Dermis blood vessel endothelial cell (primary cell): ENCODE results near the gene RGS16. TPM values are rescaled to one million over a fixed set of nuclear protein-coding genes. Genes with fewer than 3 reads are reported as not detected.

ENCODE experiments used
- DNase-seq: peaks from one replicate; pipeline ENCODE4 v3.0.0; 2010
- total RNA-seq: library from RNA; depleted of rRNA; stranded (reverse); fragments of >200 nt; gene quantifications from 2 replicates; pipeline ENCODE4 v1.2.3, GENCODE V29; 2014

RGS16 gene
- total RNA-seq, 1 donor from 2014 or later, result 2.0 TPM

DNA sequence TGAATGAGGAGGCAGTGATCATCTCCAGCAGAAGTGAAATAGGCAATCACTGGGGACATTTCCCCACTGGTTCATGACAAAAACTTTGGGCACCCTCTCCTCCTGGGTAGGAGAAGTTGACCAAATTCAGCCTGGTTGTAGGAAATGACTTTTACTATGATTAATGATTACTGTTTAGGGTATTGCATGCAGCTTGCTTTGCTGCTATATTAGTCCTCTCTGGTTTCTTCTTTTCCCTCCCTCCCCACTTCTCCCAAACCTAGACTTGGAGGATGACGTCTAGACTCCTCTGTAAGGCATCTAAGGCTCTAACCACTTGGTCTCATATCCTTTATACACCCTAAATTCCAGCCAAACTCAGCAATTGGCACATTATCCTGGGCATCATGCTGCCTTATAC is 3.4 kb upstream of the RGS16 start:
- DNase-seq, result no peak

DNA sequence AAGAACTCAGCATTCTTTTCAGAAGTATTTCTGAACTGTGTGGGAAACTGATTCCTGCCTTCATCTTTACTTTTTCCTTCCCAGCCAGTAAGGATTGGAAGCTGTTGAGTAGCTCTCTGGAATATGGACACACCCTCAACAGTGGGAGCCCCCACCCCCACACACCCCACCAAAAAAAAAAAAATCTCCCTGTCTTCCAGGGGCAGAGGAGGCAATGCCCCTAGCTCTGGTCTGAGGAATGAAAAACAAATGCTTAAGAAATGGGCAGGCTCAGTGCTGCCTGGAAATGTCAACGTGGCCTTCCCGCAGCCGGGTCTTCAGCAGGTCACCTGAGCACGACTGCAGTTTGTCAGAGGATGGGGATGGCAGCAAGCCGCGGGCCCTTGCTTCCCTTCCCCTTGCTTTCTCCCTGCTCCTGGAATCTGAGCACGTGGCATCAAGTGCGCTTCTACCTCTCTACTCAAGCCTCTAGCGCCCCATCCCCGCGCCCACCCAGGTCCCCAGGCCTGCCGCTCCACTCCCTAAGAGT is 479 bp downstream of the RGS16 start:
- DNase-seq, result no peak

DNA sequence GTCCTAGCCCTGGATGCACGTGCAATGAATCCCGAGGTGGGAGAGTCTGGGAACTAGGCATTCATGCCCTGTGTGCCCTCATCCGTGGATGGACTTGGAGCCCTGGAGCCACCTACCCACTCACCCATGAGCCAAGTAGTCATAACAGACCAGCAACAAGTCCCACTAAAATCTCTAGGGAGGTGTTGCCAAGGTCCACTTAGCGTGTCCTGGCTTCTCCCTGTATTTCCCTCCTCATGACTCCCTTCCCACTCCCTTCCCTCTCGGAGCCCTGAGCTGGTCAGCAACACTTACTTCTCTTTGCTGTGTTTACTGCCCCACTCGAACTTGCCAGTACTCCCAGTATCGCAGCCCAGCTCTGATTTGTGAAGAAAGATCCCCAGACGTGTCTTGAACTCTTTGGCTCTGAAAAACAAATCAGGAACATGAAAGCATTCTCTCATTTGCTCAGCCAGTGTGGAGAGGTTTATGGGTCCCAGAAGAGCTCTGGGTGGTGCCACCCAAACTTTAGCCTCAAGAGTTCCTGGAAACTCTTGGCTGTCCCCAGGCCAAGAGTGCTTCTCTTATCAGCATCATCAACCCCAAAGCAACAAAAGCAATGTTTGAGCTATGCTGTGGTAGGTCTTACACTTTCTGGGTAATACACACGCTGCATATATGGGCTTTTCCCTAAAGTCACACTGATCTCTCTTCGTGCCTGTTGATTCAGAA is 1.1 kb downstream of the RGS16 start:
- no peak for DNase-seq

DNA sequence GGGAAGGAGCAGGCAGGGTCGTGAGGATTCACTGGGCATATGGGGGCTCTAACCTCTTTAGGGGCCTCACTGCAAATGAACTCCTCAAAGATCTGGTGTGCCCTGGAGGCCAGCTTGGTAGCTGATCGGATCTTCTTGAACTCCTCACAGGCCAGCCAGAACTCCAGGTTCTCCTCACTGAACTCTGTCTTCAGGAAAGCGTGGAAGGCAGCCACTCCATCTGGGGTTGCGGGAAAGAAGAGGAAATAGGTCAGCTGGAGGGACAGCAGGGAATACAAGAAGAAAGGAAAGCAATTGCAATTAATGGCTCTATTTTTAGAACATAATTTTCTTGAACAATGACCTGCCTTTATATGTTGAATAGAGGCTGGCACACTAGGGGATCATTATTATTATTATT is 2.3 kb downstream of the RGS16 start:
- no peak for DNase-seq

- DNase-seq, result peak; percentile 87
Observed at GRCh38 chr1:182601416-182601786, 2.8 kb downstream of the RGS16 start.

DNA sequence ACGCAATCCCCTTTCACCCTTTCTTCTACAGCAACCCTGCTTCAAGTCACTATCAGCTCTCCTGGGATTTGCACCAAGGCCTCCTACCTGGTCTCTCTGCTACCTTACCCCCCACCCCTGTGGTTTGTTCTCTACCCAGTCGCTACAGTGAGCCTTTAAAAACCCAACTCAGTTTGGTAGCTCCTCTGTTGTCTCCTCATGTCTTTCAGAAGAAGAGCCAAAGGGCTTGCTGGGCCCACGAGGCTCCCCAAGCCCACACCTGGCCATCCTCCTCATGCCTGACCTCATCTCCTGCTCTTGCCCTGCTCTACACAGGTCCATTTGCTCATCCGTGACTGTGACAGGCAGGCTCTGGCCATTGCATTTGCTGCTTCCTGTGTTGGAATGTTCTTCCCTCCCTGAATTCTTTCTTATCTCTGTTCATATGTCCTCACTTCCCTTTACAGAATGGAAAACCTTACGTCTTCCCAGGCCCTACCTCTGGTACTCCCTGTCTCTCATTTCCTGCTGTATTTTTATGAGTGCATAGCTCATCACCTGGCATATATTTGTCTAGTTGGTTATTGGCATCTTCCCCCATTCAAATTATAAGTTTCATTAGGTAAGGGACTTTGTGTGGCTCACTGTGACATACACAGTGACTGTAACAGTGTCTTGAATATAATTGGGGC is 3.3 kb downstream of the RGS16 start:
- DNase-seq, result no peak

DNA sequence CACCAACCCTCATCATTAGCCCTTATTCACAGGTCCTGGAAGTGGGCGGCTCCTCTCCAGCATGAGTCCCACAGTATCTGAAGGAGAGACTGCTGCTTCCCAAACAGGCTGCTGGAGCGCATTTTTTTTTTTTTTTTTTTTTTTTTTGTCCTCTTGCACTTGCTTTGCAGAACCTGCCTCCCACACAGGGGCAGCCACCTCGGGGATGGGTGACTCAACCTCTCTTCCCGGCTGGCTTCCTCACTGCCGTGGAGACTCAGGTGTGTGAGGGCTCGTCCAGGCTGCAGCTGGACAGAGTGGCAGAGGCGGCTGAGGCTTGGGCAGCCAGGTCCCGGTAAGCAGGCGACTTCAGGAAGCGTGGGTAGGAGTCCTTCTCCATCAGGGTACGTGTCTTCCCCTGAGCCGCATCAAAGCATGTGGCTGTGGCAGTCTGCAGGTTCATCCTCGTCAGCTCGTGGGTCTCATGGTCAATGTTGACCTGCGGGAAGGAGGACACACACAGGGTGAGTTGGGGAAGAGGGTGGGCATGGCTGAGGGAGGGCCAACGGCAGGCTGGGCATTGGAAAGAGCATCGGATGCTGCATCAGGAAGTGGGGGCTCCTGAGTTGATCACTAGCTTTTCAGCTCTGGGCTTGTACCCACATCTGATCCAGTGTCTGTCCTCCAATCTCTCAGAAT is 4.0 kb downstream of the RGS16 start:
- DNase-seq, result no peak

- no peak for DNase-seq
Observed at GRCh38 chr1:182599339-182599738, 4.8 kb downstream of the RGS16 start.

DNA sequence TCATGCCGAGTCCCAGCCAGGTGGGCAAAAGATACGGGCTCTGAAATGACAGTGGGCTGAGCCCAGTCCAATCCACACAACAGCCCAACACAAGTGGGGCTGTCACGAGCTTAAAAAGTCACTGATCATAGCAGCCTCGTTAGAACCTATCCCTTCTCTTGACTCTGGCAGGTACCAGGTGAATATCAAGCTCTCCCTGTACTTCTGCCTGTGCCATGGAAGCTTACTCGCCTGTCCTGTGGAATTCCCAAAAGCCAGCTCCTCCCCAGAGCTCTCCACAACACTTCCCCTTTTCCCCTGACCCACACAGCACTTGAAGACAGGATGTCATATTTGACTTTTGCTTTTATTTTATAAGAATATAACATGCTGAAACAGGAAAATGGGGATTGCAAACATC is 5.9 kb downstream of the RGS16 start:
- no peak for DNase-seq

DNA sequence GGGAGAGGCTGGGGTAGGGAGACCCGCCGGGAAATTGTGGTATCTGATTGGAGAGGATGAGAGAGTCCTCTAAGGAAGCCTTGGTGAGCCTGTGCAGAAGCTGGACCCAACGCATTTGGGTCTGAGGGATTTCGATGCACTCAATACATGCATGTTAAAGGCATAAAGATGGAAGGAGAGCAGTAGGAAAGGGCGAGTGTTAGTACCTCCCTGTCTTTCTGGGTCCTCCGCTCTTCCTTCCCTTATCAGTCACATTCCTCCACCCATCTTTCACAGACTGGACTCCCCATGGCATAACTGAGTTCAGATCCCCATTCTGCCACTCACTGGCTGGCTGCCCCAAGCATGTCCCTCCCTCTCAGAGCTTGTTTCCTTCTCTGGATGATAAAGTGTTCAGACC is 7.3 kb downstream of the RGS16 start:
- no peak for DNase-seq

- DNase-seq, result peak; percentile 75
Observed at GRCh38 chr1:182595641-182596240, 8.4 kb downstream of the RGS16 start.

GRCh38 chr1:182589931-182590330 is 14.3 kb downstream of the RGS16 start:
- DNase-seq, result no peak

GRCh38 chr1:182589520-182589919 is 14.7 kb downstream of the RGS16 start:
- DNase-seq, result no peak

- peak; percentile 60 for DNase-seq
Observed at GRCh38 chr1:182588500-182589396, 15.4 kb downstream of the RGS16 start, which contains the start of gene RNASEL. Gene RNASEL, minus strand, starts transcription at chr1:182589256. Its CDS starts 2,450 bp downstream, at chr1:182586806.

DNA sequence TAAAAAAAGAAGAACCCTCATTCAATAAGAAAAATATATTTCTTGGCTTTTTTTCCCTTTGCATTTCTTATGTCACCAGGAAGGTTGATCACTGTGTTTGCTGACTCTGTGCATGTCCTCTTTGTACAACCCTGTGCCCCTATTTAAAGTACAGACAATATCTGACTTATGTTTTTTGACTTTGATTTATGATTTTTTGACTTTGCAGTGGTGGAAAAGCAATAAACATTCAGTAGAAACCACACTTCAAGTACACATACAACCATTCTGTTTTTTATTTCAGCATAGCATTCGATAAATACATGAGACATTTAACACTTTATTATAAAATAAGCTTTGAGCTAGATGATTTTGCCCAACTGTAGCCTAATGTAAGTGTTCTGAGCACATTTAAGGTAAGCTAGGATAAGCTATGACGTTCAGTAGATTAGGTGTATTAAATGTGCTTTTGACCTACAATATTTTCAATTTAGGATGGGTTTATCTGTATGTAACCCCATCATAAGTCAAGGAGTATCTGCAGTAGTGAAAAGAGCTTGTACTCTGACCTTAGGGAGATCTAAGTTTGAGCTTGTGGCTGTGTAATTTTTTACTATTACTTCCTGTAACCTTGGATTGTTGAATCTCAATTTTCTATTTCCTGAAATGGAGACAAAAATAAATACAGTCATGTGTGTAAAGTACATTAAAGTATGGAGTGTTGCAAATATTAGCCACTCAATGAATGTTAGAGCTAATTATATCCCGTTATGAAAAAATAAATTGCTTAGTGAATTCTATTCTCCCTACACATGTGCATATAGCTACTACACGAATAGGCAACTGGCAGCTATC is 16.3 kb downstream of the RGS16 start:
- DNase-seq, result no peak

DNA sequence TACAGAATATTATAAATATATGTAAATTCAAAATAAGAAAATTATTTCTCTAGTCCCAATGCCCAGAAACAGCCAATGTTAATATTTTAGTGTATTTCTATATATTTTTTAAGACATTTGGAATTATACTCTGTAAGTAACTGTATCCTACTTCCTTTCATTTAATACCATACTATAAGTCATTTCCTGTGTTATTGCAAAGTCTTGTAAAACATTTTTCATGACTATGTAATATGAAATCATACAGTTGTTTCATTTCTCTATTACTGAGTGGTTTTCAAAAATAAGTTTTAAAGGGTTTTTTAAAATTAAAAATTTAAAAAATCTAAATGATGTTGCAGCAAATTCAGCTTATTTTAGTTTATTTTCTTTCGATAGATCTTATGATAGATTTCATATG is 17.1 kb downstream of the RGS16 start:
- DNase-seq, result no peak

DNA sequence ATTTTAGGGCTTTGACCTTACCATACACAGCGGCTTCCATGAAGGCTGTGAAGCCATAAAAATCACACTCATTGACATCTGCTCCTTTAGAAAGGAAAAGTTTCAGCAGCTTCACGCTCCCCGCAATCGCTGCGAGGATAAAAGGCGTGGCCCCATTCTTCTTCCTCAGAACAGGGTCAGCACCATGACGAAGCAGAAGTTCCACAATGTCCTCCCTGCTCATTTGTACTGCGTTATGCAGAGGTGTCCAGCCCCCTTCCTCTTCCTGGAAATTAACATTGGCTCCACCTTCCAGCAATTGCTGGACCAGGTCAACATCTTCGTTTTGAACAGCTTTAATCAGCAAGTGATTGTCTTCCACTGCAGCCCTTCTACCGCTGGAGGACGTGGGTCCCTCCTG is 17.8 kb downstream of the RGS16 start:
- no peak for DNase-seq

GRCh38 chr1:182584746-182585145 is 19.4 kb downstream of the RGS16 start:
- no peak for DNase-seq

DNA sequence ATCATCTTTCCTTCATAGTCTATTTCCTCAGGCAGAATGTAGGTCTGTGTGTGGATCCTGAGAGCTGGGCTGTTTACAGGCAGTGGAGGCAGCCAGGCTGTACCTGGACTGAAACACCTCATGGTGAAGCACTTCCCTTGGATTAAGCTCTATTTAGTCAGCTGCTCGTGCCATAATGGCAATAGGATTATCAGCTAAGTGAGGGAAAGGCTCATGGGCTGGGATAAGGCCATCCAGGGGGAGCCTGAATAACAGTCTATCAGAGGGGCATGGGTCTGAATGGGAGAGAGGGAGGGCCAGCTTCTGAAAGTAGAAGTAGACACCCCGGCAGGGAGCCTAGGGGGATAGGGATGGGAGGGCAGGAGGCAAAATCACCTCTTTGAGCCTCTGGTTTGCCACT is 23.5 kb downstream of the RGS16 start:
- DNase-seq, result no peak

- DNase-seq, result no peak
Observed at GRCh38 chr1:182575540-182576149, 28.5 kb downstream of the RGS16 start.

DNA sequence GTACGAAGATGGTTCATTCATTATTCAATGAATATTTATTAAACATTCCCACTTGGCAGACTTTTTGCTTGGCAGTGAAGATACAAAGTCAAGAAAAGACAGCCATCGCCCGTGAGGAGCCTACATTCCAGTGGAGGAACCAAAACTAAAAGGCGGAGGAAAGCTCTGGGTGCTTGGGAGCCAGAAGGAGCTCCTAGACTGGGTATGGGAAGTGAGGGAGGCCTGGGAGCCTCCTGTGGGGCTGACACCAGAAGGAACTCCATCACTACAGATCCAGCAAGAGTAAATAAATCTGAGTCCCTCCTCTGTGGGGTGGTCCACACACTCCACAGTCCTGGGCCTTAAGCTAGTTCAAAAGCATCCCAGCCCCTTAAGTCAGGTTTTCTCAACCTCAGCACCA is 30.0 kb downstream of the RGS16 start:
- DNase-seq, result no peak
